ENCODE measurements around the gene HCCS.
"Not testable (repeated sequence)": the region's sequence is repeated elsewhere in the genome, so short reads cannot be mapped to it uniquely, and the experiment has no call there.

The HCCS gene

DNA sequence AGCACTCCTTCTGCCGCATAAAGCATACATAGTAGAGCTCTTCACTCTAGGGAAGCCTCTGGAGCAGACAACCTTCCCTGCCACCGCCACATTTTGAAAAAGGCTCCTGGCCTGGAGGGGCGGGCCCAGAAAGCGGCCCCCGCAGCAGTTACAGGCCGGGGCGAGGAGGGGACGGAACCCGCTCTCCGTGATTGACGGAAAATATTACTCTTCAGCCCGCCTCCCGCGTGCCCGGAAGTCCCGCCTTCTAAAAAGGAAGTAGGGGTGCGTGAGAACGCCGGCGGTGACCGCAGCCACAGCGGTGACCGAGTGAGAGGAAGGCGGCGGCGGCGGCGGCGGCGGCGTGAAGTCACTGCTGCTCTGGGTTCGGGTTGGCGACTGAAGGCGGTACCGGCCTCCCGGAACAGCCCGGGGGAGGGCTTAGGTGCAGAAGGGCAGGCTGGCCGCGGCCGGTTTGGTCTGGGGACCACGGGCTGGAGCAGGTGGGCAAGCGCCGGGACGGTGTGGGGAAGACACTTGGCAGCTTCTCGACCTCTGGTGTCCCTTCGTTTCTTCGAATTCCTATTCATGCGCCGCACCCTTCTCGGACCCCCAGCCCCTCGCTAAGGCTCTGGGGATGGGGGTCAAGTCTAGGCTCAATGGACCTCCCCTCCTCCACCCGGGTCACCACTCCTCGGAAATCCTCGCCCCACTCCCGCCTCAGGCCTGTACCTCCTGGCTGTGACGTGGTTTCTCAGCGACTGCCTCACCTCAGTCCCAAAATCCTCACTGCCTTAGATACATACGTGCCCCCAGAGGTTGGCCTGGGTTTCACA lies at the start of gene HCCS:
Gene HCCS (plus strand): TSS at position 296 of the 815 bp plus-strand sequence. CDS start 729 bp downstream, outside the sequence.
- DNase-seq: peak; percentile 77 to 79

DNA sequence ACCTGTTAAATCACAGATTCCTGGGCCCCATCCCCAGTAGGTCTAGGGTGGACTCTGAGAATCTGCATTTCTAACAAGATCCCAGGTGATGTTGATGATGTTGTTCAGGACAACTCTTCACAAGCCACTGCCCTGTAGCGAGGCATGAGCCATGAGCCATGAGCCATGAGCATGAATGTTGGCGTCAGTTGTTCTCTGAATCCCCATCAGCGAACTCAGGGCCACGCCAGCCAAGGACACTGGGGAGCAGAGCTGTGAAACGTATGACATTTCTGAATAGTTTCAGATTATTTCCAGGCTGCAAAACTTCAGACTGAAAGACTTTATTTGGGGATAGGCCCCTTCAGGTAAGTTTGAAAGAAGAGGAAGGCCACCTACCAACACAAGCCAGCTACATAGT lies 46.9 kb upstream of the HCCS start:
- DNase-seq: no peak

DNA sequence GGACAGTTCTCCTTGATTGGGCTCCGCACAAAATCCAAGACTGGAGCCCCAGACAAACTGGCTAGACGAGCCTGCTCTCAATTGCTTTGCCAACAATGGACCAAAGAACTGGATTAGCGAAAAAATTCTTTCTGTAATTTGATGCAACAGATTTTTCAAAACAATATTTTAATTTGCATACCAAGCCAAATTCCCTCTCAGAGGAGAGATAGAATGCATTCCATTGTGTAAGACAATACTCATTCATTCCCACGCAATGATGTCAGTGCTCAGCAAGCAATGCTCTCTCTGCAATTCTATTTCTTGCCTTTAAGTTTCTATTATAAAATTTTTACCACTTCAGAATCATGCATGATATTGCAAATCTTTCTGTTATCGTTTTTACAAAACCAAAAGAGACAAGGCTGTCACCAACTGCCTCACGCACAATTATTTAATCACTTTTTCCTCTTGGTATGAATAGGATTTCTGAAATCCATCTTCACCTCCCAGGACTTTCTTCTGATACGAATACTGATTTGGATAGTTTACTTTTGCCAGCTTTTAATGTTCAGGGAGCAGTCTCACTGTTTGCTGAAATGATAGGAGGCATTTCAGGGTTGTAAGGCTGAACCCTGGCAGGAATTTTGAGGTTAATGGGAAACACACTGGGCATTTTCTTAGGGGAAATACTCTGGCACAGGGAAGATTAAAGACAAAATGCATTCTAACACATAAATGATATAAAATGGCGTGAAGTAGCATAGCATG lies 46.1 kb upstream of the HCCS start:
- DNase-seq: no peak

DNA sequence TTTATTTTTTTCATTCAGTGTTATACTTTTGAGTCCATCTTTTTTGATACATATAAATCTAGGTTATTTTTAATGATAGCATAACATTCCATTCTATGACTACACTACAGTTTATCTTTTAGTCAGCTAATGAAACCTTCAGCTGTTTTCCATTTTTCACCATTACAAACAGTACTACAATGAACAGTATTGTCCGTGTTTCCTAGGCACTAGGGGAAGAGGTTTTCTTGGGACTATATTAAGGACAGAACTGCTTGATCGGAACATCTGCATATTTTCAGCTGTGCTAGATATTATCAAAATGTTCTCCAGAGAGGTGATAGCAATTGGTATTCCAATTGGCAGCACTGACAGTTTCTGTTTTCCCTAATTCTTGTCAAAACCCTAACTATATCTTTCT lies 44.3 kb upstream of the HCCS start:
- DNase-seq: no peak

DNA sequence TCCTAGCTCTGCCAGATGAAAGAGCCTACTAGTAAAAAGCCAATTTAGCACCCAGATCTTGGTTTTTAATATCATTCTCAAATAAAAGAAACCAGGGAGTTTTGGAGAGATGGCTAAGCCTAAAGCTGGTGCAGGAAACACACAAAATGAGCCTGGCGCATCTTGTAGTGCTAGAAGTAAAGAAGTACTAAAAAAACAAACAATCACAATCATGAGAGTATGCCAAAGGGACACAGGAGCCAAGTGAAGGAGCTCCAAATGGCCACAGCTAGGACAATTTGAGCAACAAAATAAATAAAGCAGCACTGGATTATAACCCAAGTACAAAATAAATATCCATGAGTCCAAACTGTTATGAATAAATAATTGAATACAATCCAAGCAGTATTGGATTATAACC lies 37.8 kb upstream of the HCCS start:
- no peak for DNase-seq

DNA sequence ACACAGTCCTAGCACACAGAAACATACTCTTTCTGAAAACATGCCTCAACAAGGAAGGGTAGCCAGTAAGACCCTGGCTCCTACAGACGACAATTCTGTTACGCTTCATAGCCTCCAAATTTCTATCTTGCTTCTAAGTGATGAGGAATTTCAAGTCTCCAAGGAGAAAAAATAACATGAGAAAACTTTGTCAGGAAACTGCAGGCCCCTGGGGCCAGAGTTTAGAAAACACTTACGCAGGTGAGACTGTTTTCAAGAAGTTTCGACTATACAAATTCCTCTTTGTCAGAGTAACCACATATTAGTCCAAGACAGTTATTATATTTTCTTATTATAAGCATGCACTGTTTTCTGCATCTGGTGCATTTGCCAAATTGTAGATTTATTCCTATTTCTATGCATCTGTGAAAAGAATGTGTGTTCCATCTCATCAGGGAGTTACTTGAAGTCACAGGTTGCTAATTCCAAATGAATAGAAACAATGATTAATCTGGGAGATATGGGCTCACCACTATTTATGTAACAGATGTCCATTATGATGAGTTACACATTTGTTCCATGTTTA lies 30.3 kb upstream of the HCCS start:
- no peak for DNase-seq

DNA sequence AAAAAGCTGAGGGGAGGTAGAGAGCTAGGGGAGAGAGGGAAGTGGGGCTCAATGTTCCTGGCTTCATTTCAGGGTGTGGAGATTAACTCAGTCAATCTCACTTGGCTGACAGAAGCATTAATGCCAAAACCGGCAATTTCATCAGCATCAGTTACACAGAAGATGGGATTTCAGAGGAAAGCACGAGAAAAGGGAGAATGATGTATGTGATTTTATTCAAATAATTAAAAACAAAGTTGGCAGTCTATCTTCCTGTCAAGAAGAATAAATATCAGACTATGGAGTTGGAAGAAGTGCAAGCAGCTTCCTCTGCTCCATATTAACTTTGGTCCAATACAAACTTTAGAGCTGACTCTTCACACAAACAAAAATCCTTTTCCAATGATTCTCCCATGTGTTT lies 29.6 kb upstream of the HCCS start:
- no peak for DNase-seq

DNA sequence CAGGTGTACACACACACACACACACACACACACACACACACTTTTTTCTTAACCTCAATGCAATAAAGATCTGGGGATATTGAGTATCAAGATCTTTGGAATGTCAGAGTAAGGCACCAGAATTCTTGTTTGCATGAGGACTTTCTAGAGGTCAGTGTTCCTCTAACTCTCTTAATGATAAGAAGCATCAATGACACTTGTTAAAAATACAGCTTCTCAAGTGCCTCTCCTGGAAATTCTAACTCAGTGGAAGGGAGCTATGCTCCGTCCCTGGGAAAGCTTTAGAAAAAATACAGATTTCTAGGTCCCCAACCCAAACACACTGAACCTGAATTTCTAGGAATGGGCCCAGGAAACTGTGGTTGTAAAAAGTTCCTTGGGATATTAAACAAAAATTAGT lies 25.8 kb upstream of the HCCS start:
- DNase-seq: no peak

DNA sequence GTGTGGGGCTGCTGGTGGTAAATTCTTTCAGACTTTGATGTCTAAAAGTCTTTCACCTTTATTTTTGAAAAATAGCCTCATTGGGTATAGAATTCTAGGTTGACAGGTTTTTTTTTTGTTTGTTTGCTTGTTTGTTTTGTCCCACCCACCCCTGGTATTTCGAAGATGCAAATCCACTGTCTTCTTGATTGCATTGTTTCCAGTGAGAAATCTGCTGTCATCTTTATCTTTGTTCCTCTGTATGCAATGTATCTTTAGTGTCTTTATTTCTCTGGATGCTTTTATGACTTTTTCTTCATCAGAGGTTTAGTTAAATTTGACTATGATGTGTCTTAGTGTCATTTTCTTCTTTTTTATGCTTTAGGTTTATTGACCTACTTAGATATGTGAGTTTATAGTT lies 21.3 kb upstream of the HCCS start:
- DNase-seq: no peak

DNA sequence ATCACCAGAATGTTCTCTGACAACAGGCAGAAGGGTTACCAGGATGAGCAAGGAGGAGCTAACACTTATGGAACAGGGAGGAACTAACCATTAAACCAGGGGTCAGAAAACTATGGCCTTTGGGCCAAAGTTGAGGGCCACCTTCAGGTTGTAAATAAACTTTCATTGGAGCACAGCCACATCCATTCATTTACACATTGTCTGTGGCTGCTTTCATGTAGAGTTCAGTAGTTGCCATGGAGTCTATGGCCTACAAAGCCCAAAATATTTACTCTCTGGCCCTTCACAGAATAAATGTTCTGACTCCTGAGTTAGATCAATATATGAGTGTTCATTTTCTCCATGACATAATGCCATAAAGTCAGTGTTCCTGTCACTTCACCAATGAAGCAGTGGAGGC lies 13.2 kb upstream of the HCCS start:
- no peak for DNase-seq

DNA sequence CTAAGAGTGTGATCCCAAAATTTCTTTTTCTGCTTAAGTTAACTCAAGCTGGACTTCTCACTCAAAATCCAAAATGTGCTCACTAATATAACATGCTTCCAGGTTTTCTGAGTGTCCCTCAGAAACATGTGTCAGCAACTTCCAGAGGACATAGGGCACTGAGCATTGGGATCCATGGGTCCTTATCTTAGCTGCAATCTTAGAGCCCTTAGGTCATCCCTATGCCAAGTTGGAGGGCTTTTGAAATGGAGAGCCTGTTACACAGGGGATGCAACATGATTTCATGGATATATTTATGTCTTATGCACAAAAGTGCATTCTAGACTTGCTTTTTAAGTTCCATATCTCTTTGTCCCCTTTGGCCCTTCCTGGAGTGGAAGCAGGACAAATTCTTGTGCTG lies 11.7 kb upstream of the HCCS start:
- DNase-seq: no peak

DNA sequence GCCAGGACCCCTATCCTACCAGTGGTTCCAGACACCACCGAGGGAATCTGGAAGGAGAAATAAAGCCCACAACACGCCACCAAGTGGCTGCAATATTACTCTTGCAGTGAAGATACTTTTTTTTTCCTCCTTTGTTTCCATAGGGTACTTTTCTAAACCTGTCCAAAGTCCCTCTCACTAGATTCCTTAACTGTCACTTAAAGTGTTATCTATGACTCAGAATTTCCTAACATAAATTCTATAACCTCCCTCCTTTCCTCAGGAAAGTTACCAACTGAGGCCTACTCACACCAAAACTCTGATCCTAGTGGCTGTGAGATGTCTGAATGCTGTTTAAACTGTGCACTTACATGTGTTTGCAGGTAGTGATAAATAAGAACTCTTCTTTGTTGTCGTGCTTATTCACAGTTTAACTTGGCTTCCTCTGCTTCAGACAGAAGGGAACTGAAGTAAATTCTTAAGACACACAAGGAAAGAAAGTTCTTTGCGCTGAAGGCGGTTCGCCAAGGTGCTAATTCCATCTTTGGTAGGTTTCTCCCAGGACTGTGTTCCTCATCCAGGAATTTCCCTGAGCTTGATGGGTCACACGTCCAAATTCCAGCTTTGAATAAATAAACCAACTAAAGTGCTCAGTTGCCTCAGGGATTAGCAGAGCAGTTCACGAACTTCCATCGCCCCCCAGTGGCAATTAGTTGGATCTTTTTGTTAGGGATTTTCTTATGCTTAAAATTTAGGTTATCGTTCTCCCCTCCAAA lies 10.7 kb upstream of the HCCS start:
- no peak for DNase-seq

DNA sequence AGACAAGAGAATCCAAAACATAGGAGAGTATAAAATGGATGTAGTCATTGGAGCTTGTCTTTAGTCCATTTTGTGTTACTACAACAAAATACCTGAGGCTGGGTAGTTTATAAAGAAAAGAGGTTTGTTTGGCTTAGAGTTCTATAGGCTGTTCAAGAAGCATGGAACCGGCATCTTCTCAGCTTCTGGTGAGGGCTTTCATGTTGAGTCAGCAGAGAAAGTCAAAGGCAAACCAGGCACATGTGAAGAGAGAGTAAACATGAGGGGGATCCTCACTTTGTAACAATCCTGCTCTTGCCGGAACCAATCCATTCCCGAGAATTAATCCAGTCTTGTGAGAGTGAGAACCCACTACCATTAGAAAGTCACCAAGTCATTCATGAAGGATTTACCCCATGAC lies 8.1 kb upstream of the HCCS start:
- no peak for DNase-seq

DNA sequence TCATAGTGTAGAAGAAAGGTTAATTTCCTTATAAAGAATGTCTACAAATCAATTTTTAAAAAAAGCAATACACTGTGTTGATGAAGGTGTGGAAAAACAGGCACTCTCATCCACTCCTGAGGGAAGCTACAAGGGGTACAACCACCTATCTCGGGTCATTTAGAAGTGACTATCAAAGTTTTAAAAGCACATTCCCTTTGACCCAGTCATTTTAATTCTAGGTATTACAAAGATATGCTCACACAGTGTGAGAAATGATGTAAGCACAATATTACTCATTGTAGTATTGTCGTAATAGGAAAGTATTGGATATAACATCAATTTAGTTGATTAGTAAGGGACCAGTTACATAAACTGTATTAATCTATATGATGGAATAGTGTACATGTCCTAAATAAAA lies 7.4 kb upstream of the HCCS start:
- no peak for DNase-seq

DNA sequence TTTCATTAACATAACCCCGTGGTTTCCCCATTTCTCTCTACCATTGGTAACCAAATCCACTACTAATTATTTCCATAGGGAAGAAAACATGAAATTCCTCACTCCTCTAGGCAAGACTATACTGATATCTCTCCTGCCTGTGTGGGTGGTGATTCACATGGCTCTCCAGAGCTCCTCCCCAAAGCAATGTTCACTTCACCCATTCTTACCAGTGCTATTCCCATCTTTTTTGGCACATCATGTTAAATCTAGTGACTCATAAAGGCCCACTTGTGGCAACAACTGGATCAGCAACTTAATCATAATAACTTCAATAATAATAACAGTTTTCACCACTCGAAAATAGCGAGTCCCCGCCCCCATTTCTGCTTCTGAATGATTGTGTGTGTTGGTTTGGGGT lies 6.1 kb upstream of the HCCS start:
- no peak for DNase-seq

DNA sequence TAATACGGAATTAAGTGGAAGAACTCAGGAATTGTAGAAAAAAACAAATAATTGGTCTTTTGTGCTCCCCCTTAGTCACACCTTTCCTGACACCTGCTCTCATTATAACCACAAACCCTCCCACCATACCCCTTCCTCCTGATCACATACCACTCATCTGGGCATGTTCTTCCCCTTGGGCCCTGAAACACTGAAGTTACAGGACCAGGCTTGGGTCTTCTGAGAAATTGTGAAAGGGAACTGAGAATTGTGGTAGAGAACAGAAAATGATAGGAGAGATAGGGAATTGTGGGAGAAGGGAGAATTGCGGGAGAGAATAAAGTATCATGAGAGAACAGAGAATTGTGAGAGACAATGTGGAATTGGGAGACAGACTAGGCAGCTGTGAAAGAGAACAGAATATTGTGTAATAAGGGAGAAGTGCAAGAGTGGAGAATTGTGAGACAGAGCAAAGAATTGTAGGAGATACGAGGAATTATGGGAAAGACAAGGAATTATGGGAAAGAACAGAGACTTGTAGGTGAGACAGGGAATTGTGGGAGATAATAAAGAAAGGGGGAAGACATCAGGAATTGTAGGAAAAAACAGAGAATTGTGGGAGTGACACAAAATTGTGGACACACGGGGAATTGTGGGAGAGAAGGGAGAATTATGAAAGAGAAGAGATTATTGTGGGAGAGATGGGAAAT lies 2.7 kb upstream of the HCCS start:
- DNase-seq: no peak

DNA sequence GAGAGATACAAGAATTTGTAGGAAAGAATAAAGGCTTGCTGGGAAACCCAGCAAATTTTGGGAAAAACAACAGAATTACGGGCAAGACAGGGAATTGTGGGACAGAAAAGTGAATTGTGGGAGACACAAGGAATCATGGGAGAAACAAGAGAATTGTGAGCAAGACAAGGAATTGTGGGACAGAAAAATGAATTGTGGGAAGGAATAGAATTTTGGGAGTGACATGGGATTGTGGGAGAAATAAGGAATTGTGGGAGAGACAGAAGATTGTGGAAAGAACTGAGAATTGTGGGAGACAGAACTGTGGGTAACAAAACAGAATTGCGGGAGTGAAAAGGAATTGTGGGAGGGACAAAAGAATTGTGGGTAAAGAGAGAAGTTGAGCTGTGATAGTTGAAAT lies 1.2 kb upstream of the HCCS start:
- DNase-seq: no peak

DNA sequence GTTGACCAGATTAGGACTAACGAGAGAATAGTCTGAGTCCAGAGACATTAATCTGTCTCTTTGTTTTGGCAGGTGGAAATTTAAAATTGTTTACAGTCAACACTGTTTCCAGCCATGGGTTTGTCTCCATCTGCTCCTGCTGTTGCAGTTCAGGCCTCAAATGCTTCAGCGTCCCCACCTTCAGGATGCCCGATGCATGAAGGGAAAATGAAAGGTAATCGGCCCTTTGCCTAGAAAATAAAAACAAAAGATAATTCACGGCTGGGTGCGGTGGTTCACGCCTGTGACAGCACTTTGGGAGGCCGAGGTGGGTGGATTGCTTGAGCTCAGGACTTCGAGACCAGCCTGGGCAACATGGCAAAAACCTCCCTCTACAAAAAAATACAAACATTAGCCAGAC lies 815 bp downstream of the HCCS start:
- DNase-seq: no peak

DNA sequence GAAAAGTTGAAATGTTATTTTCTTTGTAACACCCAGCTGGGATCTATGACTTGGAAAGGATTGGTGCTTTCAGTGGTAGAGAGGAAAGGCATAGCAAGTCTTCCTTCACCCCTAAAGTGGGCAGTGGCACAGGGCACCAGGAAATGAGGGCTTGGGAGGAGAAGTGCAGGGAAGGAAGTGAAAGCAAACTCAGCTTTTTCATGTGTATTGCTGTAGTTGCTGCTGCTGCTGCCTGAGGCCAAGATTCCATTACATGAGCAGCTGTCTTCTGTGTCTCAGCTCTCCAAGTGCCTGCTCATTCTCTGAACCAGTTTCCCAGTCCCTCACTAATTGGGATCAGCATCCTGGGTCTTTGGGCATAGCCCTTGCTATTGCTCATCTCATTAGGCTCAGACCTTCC lies 2.6 kb downstream of the HCCS start:
- DNase-seq: no peak

DNA sequence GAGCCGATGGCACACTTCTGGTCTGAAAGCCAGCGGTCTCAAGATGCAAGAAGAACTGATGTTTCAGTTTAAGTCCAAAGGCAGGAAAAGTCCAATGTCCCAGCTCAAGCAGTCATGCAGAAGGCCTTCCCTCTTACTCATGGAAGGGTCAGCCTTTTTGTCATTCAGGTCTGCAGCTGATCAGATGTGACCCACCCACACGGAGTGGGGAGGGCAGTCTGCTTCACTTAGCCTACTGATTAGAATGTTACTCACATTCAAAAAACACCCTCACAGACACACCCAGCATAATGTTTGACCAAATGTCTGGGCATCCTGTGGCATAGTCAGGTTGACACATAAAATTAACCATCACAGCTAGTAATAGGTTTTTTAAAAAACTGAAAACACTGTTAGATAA lies 6.6 kb downstream of the HCCS start:
- no peak for DNase-seq

DNA sequence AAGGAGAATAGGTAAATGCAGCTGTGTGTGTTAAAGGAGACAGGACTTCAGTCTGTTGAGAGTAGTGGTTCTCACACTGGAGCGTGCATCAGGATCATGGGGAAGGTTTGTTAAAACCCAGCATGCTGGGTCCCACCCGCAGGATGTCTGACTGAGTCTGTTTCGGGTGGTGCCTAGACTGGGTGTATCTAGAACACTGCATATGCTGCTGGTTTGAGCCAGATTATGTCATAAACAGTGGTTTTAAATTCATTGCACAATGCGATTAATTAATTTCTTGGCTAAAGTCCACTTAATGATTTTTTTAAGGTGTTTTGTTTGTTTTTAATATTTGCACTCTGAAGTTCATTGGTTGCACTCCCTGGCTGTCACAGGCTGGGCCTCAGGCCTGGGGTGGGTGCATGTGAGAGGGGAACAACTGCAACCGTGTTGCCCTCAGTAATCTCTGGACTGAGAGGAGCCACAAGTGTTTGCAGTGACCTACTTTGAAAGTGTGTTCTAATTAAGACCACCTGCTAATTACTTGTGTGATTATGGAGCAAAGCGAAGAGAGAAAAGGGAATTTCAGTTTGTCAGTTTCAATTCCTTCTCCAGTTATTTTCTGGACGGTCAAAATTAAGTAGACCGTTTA lies 8.3 kb downstream of the HCCS start:
- no peak for DNase-seq

DNA sequence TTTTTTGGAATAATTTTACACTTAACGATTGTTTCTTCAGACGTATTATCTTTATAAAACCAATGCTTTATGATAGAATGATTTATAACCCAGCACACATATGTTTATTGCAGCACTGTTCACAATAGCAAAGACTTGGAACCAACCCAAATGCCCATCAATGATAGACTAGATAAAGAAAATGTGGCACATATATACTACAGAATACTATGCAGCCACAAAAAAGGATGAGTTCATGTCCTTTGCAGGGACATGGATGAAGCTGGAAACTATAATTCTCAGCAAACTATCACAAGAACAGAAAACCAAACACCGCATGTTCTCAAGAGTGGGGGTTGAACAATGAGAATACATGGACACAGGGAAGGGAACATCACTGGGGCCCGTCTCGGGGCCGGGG lies 12.0 kb downstream of the HCCS start:
- DNase-seq: not testable (repeated sequence)
